Endothelial cell of umbilical vein (primary cell): Measurements from ENCODE around the gene ARRDC1. TPM values are rescaled to one million over a fixed set of nuclear protein-coding genes. Genes with fewer than 3 reads are reported as not detected.

ENCODE experiments used
- BruUV-seq: library from RNA; stranded (reverse); fragments of 400-500 nt; replicated peaks from 2 replicates; lab custom pipeline; 2021; lab: Mats Ljungman, UMichigan
- CTCF ChIA-PET: fragments of 300-600, 350-600 bp; sonication (Branson Sonifier 250); formaldehyde crosslinking; loops from one replicate; lab custom pipeline; 2021; ENCODE audit warnings: antibody characterized with exemption, inconsistent platforms; lab: Charles Lee
- POLR2A ChIA-PET: fragments of 300-600, 350-600 bp; sonication (Branson Sonifier 250); formaldehyde crosslinking; loops from one replicate; lab custom pipeline; 2021; ENCODE audit warnings: antibody characterized with exemption, inconsistent platforms; lab: Charles Lee
- DNase-seq: peaks from one replicate; pipeline ENCODE4 v3.0.0-alpha.2; 2011; ENCODE audit warnings: low read depth, low spot score
- FAIRE-seq: peaks from 2 replicates; lab custom pipeline; 2011; peaks lifted over from hg19 to GRCh38; lab: Jason Lieb, UNC
- H2AFZ ChIP-seq: 2 replicates; pipeline ENCODE4 v1.6.0; 2012; ENCODE audit warnings: low read depth, low read length, control low read depth, inconsistent platforms
- H3K27ac ChIP-seq: 2 replicates; pipeline ENCODE4 v1.5.1; 2011; ENCODE audit warnings: low read depth, mild to moderate bottlenecking, control low read depth, low read length, moderate library complexity; ENCODE audit not compliant: insufficient read depth
- H3K27me3 ChIP-seq, 2 experiments: 2 replicates each; pipeline versions ENCODE4 v1.6.0 to v1.6.1; 2011; ENCODE audit warnings: low read length in 2 of 2, mixed read lengths in 1 of 2; ENCODE audit not compliant: control insufficient read depth in 2 of 2, insufficient read depth in 2 of 2
- H3K36me3 ChIP-seq, 2 experiments: 2 replicates in 1 of 2; 3 replicates in 1 of 2; pipeline ENCODE4 v1.5.1; 2011; ENCODE audit warnings: low read length in 2 of 2, mild to moderate bottlenecking in 1 of 2, moderate library complexity in 1 of 2; ENCODE audit not compliant: control insufficient read depth in 2 of 2, insufficient read depth in 2 of 2; ENCODE audit errors: extremely low read depth in 1 of 2
- H3K4me1 ChIP-seq: 3 replicates; pipeline ENCODE4 v1.5.1; 2011; ENCODE audit warnings: mild to moderate bottlenecking, low read length; ENCODE audit not compliant: control insufficient read depth, insufficient read depth; ENCODE audit errors: extremely low read depth
- H3K4me2 ChIP-seq: 2 replicates; pipeline ENCODE4 v1.6.1; 2011; ENCODE audit warnings: low read length, control low read depth, mixed read lengths; ENCODE audit not compliant: insufficient read depth
- H3K4me3 ChIP-seq, 3 experiments: fragments of 200-600 bp in 1 of 3; sonication (generic), shearing (Covaris generic) in 1 of 3; replicated peaks in 1 of 3; 2 replicates each; pipeline ENCODE4 v1.5.1; 2011 to 2016; ENCODE audit warnings: control low read depth in 3 of 3, low read length in 3 of 3, mild to moderate bottlenecking in 2 of 3, inconsistent platforms in 1 of 3, low read depth in 1 of 3, moderate library complexity in 1 of 3; ENCODE audit not compliant: insufficient read depth in 1 of 3
- H3K79me2 ChIP-seq: 2 replicates; pipeline ENCODE4 v1.6.0; 2012; ENCODE audit warnings: low read length, inconsistent platforms; ENCODE audit not compliant: control insufficient read depth, insufficient read depth
- H3K9ac ChIP-seq: replicated peaks from 2 replicates; pipeline ENCODE3; 2011; ENCODE audit warnings: low read length, control low read depth; ENCODE audit not compliant: insufficient read depth; ENCODE audit errors: extremely low read depth
- H3K9me1 ChIP-seq: replicated peaks from 3 replicates; pipeline ENCODE4 v1.6.0; 2011; ENCODE audit warnings: mild to moderate bottlenecking, low read length; ENCODE audit not compliant: control insufficient read depth, insufficient read depth; ENCODE audit errors: extremely low read depth
- H3K9me3 ChIP-seq: replicated peaks from 2 replicates; pipeline ENCODE4 v1.5.1; 2012; ENCODE audit warnings: low read length, inconsistent platforms; ENCODE audit not compliant: control insufficient read depth, insufficient read depth
- H4K20me1 ChIP-seq: replicated peaks from 2 replicates; pipeline ENCODE3; 2011; ENCODE audit warnings: mild to moderate bottlenecking, low read length; ENCODE audit not compliant: control insufficient read depth, insufficient read depth; ENCODE audit errors: extremely low read depth
- CTCF ChIP-seq, 2 donors: IDR thresholded peaks; 1 replicate in 1 of 2; 2 replicates in 1 of 2; pipeline ENCODE4 v1.5.1; 2011; ENCODE audit warnings: low read length in 2 of 2, mild to moderate bottlenecking in 2 of 2, moderate library complexity in 2 of 2, control low read depth in 1 of 2, inconsistent platforms in 1 of 2, low read depth in 1 of 2; ENCODE audit not compliant: insufficient read depth in 1 of 2; ENCODE audit errors: extremely low read depth in 1 of 2
- EZH2 ChIP-seq: IDR thresholded peaks from 2 replicates; pipeline ENCODE4 v1.6.1; 2012; ENCODE audit warnings: borderline replicate concordance, low read depth, mild to moderate bottlenecking, moderate library complexity, low read length, inconsistent platforms; ENCODE audit not compliant: severe bottlenecking
- FOS ChIP-seq: IDR thresholded peaks from 2 replicates; pipeline ENCODE4 v1.6.1; 2011; ENCODE audit warnings: mild to moderate bottlenecking, low read length, moderate library complexity, borderline replicate concordance; ENCODE audit not compliant: insufficient read depth
- GATA2 ChIP-seq: IDR thresholded peaks from 2 replicates; pipeline ENCODE4 v1.7.0; 2011; ENCODE audit warnings: low read depth, mild to moderate bottlenecking, moderate library complexity, mixed read lengths, low read length; ENCODE audit not compliant: insufficient read length, insufficient read depth
- JUN ChIP-seq: IDR thresholded peaks from 2 replicates; pipeline ENCODE4 v1.6.1; 2011; ENCODE audit warnings: borderline replicate concordance, low read depth; ENCODE audit not compliant: insufficient read length, insufficient read depth
- MAX ChIP-seq: IDR thresholded peaks from 2 replicates; pipeline ENCODE4 v1.6.1; 2011; ENCODE audit not compliant: insufficient read depth, insufficient read length
- MYC ChIP-seq: IDR thresholded peaks from one replicate; pipeline ENCODE4 v1.6.1; 2011; ENCODE audit warnings: mild to moderate bottlenecking, low read depth, low read length
- POLR2A ChIP-seq: IDR thresholded peaks from 2 replicates; pipeline ENCODE4 v1.6.1; 2012; ENCODE audit warnings: low read depth, mild to moderate bottlenecking, control low read depth, low read length
- POLR2AphosphoS5 ChIP-seq: IDR thresholded peaks from 2 replicates; pipeline ENCODE4 v1.6.1; 2012; ENCODE audit warnings: low read depth, mild to moderate bottlenecking, control low read depth, low read length, moderate library complexity; ENCODE audit not compliant: insufficient read depth
- dilution Hi-C: fragments of 300-500 bp; cut with MboI; formaldehyde crosslinking; loops from one replicate; pipeline ENCODE4 v1.15.0; 2019; ENCODE audit warnings: low sequenced_read_pairs; ENCODE audit not compliant: extremely low pct_ligation_motif_present
- intact Hi-C: fragments of 100-400 bp; cut with micrococcal nuclease; formaldehyde crosslinking; loops from one replicate; pipeline ENCODE4 v1.10.0; 2022
- polyA plus RNA-seq, 4 experiments: library from polyadenylated mRNA; depleted of rRNA in 3 of 4; stranded (reverse) in 3 of 4; unstranded in 1 of 4; fragments of >200 nt; gene quantifications; 2 replicates each; pipeline versions ENCODE4 v1.2.1 to v1.2.3, GENCODE V29; 2011 to 2012; ENCODE audit warnings: missing spikeins in 1 of 4
- total RNA-seq: library from RNA; stranded (reverse); gene quantifications from 2 replicates; pipeline ENCODE4 v1.2.3, GENCODE V29; 2021

Gene ARRDC1
- total and polyA plus RNA-seq, 2 donors (not counting 3 experiments of a cell fraction or from before 2014, with no cell fraction given) = 22.5 to 51.0 TPM

GRCh38 chr9:137603879-137604278, 1.6 kb upstream of the ARRDC1 start:
- no peak for DNase-seq
- no peak overlapping the region for H3K27ac ChIP-seq
- peaks cover 5% of the 10 kb centered on the region for H3K4me1 ChIP-seq
- intact Hi-C loops (no loop called here), dilution Hi-C loops (no loop called here)
- H3K27me3 ChIP-seq = no peaks in the 10 kb centered on the region
- H3K79me2 ChIP-seq = no peaks in the 10 kb centered on the region
- no peak overlapping the region for H3K9ac ChIP-seq
- no peak overlapping the region for H3K4me2 ChIP-seq
- H3K9me1 ChIP-seq = no peaks in the 10 kb centered on the region
- BruUV-seq = no TSS peak
- ChIA-PET POLR2A (no interaction called here), CTCF (interaction anchor here (1.0 to 1.3 kb wide), 2 partner anchors 15 to 22 kb away, joined by 4 to 5 read pairs; partner anchors contain the start of gene EHMT1)
- H3K36me3 ChIP-seq = no peaks in the 10 kb centered on the region
- no peak overlapping the region for H3K4me3 ChIP-seq
- no peak for FAIRE-seq
- H4K20me1 ChIP-seq = no peaks in the 10 kb centered on the region
- TF ChIP-seq FOS (no peak), JUN (no peak), MAX (no peak), POLR2A (no peak), EZH2 (no peak), POLR2AphosphoS5 (no peak), CTCF (IDR thresholded peaks at IDR 0.05; ENCODE audit: extremely low read depth in 1 of 2, insufficient read depth in 1 of 2, low read depth in 1 of 2, low read length in 2 of 2) (no peak), GATA2 (no peak), MYC (no peak)
- H2AFZ ChIP-seq = no peak overlapping the region
- no peaks in the 10 kb centered on the region for H3K9me3 ChIP-seq
